Small intestine (tissue), 7 donors: Measurements from ENCODE around the gene C12orf43. TPM values are rescaled to one million over a fixed set of nuclear protein-coding genes. Genes with fewer than 3 reads are reported as not detected.

ENCODE experiments used
- DNase-seq, 2 donors: peaks; one replicate each; pipeline versions ENCODE4 v3.0.0 to v3.0.0-alpha.2; 2013
- FAIRE-seq: peaks from 2 replicates; lab custom pipeline; 2012; peaks lifted over from hg19 to GRCh38; lab: Jason Lieb, UNC
- H3K27ac ChIP-seq, 3 donors: one replicate each; pipeline ENCODE4 v1.5.1; 2013; ENCODE audit warnings: low read length in 2 of 3, mild to moderate bottlenecking in 2 of 3, control low read depth in 1 of 3, inconsistent platforms in 1 of 3, low read depth in 1 of 3, moderate library complexity in 1 of 3
- H3K27me3 ChIP-seq, 3 donors: one replicate each; pipeline ENCODE4 v1.6.1; 2013; ENCODE audit warnings: low read length in 3 of 3, inconsistent platforms in 1 of 3; ENCODE audit not compliant: control insufficient read depth in 3 of 3, insufficient read depth in 3 of 3
- H3K36me3 ChIP-seq, 3 donors: one replicate each; pipeline ENCODE4 v1.6.1; 2013; ENCODE audit warnings: low read length in 3 of 3, inconsistent platforms in 1 of 3, low read depth in 1 of 3, mild to moderate bottlenecking in 1 of 3, moderate library complexity in 1 of 3; ENCODE audit not compliant: control insufficient read depth in 3 of 3, insufficient read depth in 2 of 3
- H3K4me1 ChIP-seq, 3 donors: one replicate each; pipeline ENCODE4 v1.6.1; 2013; ENCODE audit warnings: low read length in 2 of 3, inconsistent platforms in 1 of 3, low read depth in 1 of 3, mild to moderate bottlenecking in 1 of 3, moderate library complexity in 1 of 3; ENCODE audit not compliant: control insufficient read depth in 3 of 3, insufficient read depth in 2 of 3
- H3K4me3 ChIP-seq, 3 donors: one replicate each; pipeline ENCODE4 v1.5.1; 2013; ENCODE audit warnings: low read length in 3 of 3, control low read depth in 1 of 3, inconsistent platforms in 1 of 3, low read depth in 1 of 3, mild to moderate bottlenecking in 1 of 3, moderate library complexity in 1 of 3
- H3K9me3 ChIP-seq, 2 donors: one replicate each; pipeline ENCODE4 v1.6.1; 2013; ENCODE audit warnings: low read depth in 1 of 2, low read length in 1 of 2; ENCODE audit not compliant: control insufficient read depth in 2 of 2, insufficient read depth in 1 of 2
- WGBS, 3 donors: extraction: QIAGEN DNeasy Blood & Tissue Kit; methylation state at CpG; one replicate each; pipeline ENCODE4 v1.1.7; 2013; 5-methylcytosine and 5-hydroxymethylcytosine counted together
- polyA plus RNA-seq, 4 donors: library from polyadenylated mRNA; stranded (reverse) in 3 of 4; unstranded in 1 of 4; fragments of 200-250 nt in 3 of 4; fragments of 120-200 nt in 1 of 4; gene quantifications; one replicate each; pipeline versions ENCODE4 v1.2.1 to v1.2.3, GENCODE V29; 2013
- donor health status: healthy with polysubstance abuse.
- donor health status: control.
- donor health status: control.
- donor health status: Bipolar disorder and iron deficiency.
- donor health status: healthy.

Gene C12orf43
- polyA plus RNA-seq, 4 donors: 4.5 to 11.4 (median 7.2) TPM

DNA sequence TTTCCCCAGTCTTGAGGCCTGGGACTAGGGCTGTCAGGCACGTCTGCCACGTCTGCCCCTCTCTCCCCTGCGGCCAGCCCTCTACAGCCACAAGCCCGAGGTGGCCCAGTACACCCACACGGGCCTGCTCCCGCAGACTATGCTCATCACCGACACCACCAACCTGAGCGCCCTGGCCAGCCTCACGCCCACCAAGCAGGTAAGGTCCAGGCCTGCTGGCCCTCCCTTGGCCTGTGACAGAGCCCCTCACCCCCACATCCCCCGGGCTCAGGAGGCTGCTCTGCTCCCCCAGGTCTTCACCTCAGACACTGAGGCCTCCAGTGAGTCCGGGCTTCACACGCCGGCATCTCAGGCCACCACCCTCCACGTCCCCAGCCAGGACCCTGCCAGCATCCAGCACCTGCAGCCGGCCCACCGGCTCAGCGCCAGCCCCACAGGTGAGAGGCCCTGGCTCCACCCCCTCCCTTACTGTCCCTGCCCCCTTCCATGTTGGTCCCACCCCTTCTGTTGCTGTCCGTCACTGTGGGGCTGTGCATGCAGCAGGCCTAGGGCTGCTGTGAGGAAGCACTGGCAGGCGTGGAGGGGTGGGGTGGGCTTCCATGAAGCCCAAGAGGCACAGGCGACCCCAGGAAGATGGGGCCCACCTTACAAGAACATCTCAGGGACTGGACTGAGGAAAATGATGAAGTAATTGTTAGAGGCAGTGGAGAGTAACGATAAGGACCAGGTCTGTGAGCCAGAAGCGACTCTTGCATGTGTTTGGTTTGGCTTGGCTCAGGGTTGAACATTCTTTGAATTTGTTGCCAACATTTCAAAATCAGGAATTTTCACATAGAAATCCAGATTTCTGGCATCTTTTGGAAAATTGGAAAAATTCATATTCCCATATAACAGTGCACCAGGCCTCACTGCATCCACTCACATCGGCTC lies 16.8 kb downstream of the C12orf43 start:
- peaks cover 5 to 91% (median 22%) of the 10 kb centered on the region in 3 donors for H3K36me3 ChIP-seq

DNA sequence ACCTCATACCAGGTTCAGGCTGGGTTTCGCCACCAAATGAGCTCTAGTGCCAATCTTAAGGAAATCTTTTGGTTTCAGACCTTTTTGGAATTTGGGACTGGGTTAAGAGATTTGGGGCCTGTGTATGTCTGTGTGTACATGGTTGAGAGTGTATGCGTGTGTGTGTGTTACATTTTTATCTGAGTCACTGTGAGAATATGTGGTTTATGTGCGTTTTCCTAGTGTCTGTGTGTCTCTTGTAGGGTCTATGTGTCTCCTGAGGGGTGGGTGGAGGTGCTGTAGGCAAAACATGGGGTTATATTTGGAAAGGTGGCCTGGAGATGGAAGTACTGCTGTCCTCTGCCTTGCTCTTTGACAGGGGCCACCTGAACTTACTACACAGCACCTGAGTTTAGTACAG lies 17.9 kb downstream of the C12orf43 start:
- peaks cover 2 to 91% (median 28%) of the 10 kb centered on the region in 3 donors for H3K36me3 ChIP-seq
- no peak overlapping the region for H3K4me3 ChIP-seq
- FAIRE-seq (no peak), DNase-seq (no peak)
- H3K4me1 ChIP-seq: no peaks in the 10 kb centered on the region
- no peaks in the 10 kb centered on the region for H3K9me3 ChIP-seq
- no peaks in the 10 kb centered on the region for H3K27me3 ChIP-seq
- no peak overlapping the region for H3K27ac ChIP-seq
- WGBS, 3 donors: 82 to 98% (median 87%) methylated on average over 3 of the region's 3 CpGs

More for the DNA sequence above, 16.8 kb downstream of the C12orf43 start:
- no peak overlapping the region for H3K4me3 ChIP-seq
- 61 to 84% (median 70%) methylated on average over 17 to 23 of the region's 23 CpGs for WGBS, 3 donors
- H3K4me1 ChIP-seq: no peaks in the 10 kb centered on the region
- H3K27ac ChIP-seq: no peak overlapping the region
- DNase-seq: no peak
- no peaks in the 10 kb centered on the region for H3K27me3 ChIP-seq
- no peaks in the 10 kb centered on the region for H3K9me3 ChIP-seq
- no peak for FAIRE-seq

DNA sequence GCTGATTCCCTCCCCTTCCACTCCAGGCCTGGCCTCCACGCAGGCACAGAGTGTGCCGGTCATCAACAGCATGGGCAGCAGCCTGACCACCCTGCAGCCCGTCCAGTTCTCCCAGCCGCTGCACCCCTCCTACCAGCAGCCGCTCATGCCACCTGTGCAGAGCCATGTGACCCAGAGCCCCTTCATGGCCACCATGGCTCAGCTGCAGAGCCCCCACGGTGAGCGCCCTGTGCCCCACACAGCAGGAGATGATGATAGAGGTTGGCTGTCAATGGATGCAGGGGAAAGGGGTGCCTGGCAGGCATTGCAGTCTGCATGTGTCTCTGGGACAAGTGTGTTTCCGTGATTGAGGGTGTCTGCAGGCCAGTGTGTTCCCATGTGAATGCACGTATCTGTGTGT lies 18.8 kb downstream of the C12orf43 start:
- DNase-seq (no peak), FAIRE-seq (no peak)
- peaks cover 2 to 91% (median 28%) of the 10 kb centered on the region in 3 donors for H3K36me3 ChIP-seq
- H3K9me3 ChIP-seq: no peaks in the 10 kb centered on the region
- no peaks in the 10 kb centered on the region for H3K27me3 ChIP-seq
- no peak overlapping the region for H3K4me3 ChIP-seq
- 81 to 96% (median 86%) methylated on average over 9 of the region's 9 CpGs for WGBS, 3 donors
- H3K27ac ChIP-seq: no peak overlapping the region
- no peaks in the 10 kb centered on the region for H3K4me1 ChIP-seq

DNA sequence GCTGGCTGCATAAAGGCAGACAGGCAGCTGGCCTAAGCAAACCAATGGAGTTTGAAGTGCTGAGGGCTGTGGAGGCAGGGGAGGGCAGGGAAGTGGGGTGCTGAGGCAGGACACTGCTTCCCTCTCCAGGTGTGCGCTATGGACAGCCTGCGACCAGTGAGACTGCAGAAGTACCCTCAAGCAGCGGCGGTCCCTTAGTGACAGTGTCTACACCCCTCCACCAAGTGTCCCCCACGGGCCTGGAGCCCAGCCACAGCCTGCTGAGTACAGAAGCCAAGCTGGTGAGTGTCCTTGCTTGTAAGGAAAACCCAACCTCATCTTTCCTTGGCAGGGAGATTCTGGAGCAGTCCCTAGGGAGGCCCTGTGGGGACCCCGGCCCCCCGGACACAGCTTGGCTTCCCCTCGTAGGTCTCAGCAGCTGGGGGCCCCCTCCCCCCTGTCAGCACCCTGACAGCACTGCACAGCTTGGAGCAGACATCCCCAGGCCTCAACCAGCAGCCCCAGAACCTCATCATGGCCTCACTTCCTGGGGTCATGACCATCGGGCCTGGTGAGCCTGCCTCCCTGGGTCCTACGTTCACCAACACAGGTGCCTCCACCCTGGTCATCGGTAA lies 20.0 kb downstream of the C12orf43 start:
- DNase-seq (no peak), FAIRE-seq (no peak)
- 86 to 92% (median 91%) methylated on average over 10 to 11 of the region's 11 CpGs for WGBS, 3 donors
- peaks cover 2 to 86% (median 24%) of the 10 kb centered on the region in 3 donors for H3K36me3 ChIP-seq
- H3K27me3 ChIP-seq: no peaks in the 10 kb centered on the region
- no peaks in the 10 kb centered on the region for H3K9me3 ChIP-seq
- no peaks in the 10 kb centered on the region for H3K4me1 ChIP-seq
- H3K4me3 ChIP-seq: no peak overlapping the region
- no peak overlapping the region for H3K27ac ChIP-seq

DNA sequence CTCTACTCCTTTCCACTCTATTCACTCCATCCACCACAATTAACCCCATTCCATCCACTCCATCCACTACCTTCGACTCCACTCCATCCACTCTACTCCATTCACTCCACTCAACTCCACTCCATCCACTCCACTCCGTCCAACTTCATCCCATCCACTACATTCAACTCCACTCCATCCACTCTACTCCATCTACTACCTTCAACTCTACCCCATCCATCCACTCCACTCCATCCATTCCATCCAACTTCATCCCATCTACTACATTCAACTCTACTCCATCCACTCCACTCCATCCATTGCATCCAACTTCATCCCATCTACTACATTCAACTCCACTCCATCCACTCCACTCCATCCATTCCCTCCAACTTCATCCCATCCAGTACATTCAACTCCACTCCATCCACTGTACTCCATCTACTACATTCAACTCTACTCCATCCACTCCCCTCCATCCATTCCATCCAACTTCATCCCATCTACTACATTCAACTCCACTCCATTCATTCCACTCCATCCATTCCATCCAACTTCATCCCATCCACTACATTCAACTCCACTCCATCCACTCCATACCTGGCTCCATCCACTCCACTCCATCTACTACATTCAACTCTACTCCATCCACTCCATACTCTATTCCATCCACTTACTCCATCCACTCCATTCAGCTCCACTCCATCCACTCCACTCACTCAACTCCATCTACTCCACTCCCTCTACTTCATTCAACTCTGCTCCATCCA lies 21.5 kb downstream of the C12orf43 start:
- FAIRE-seq (no peak), DNase-seq (no peak)
- Histone ChIP-seq H3K4me3 (no peak overlapping the region), H3K9me3 (peaks cover 0 to 1% of the 10 kb centered on the region in 2 donors), H3K36me3 (peaks cover 0 to 81% (median 19%) of the 10 kb centered on the region in 3 donors), H3K27me3 (no peaks in the 10 kb centered on the region), H3K27ac (no peak overlapping the region), H3K4me1 (no peaks in the 10 kb centered on the region)
- WGBS, 3 donors: 95% methylated on average over 2 of the region's 2 CpGs

DNA sequence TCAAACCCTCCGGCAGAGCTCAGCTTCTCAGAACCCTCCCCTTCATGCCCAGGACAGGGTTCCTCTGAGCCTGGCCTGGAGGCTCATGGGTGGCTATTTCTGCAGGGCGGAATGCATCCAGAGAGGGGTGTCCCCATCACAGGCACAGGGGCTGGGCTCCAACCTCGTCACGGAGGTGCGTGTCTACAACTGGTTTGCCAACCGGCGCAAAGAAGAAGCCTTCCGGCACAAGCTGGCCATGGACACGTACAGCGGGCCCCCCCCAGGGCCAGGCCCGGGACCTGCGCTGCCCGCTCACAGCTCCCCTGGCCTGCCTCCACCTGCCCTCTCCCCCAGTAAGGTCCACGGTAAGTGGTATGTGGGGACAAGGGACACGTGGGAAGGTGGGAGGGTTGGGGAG lies 22.2 kb downstream of the C12orf43 start:
- Histone ChIP-seq H3K4me1 (no peaks in the 10 kb centered on the region), H3K36me3 (peaks cover 0 to 81% (median 17%) of the 10 kb centered on the region in 3 donors), H3K9me3 (peaks cover 0 to 5% of the 10 kb centered on the region in 2 donors), H3K27me3 (no peaks in the 10 kb centered on the region), H3K27ac (no peak overlapping the region), H3K4me3 (no peak overlapping the region)
- FAIRE-seq: no peak
- no peak for DNase-seq
- WGBS, 3 donors: 91 to 96% (median 93%) methylated on average over 14 to 15 of the region's 15 CpGs

DNA sequence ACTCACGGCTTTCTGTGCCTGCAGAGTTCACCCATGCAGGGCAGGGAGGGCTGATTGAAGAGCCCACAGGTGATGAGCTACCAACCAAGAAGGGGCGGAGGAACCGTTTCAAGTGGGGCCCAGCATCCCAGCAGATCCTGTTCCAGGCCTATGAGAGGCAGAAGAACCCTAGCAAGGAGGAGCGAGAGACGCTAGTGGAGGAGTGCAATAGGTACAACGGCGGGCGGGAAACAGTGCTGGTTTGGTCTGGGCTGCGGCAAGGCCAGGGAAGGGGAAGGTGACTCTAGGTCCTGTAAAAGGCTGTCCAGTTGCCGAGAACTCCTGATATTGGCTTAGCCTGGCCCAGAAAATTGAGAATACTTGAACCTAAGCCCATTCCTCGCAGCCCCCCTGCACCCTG lies 22.8 kb downstream of the C12orf43 start:
- H3K27ac ChIP-seq: no peak overlapping the region
- H3K4me3 ChIP-seq: no peak overlapping the region
- H3K9me3 ChIP-seq: peaks cover 0 to 5% of the 10 kb centered on the region in 2 donors
- no peak for FAIRE-seq
- peaks cover 0 to 81% (median 17%) of the 10 kb centered on the region in 3 donors for H3K36me3 ChIP-seq
- H3K27me3 ChIP-seq: no peaks in the 10 kb centered on the region
- WGBS, 3 donors: 88 to 93% (median 89%) methylated on average over 11 of the region's 11 CpGs
- DNase-seq: no peak
- H3K4me1 ChIP-seq: no peaks in the 10 kb centered on the region

DNA sequence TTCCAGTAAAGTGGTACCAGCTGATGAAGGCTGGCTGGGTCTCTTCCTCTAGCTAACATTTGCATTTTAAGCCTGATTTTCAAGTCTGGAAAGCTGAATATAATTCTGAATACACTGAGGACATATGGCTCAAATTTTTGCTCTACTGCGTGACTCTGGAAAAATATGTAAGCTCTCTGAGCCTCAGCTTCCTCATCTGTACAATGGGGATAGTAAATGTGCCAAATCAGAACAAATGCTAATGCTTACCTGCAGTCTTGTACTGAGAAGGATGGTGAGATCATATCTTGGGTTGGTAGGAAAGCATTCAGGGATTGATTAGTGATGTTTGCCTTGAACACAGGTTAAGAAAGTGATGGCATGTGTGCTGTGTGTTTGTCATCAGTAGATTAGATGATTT lies 23.3 kb downstream of the C12orf43 start:
- no peak for FAIRE-seq
- 89 to 100% (median 96%) methylated on average over 1 of the region's 1 CpG for WGBS, 3 donors
- peaks cover 0 to 5% of the 10 kb centered on the region in 2 donors for H3K9me3 ChIP-seq
- DNase-seq: no peak
- H3K4me1 ChIP-seq: no peaks in the 10 kb centered on the region
- no peaks in the 10 kb centered on the region for H3K27me3 ChIP-seq
- no peak overlapping the region for H3K4me3 ChIP-seq
- no peak overlapping the region for H3K27ac ChIP-seq
- peaks cover 0 to 81% (median 14%) of the 10 kb centered on the region in 3 donors for H3K36me3 ChIP-seq
